Measurements from ENCODE around the gene KNDC1.
A peak's percentile ranks its signal among the peaks of the same experiment; 100 is the strongest.

Gene KNDC1

GRCh38 chr10:133237588-133238465, 77.8 kb downstream of the KNDC1 start, which contains the start of gene VENTX:
Gene VENTX, plus strand, starts transcription at chr10:133237855. Its CDS starts 60 bp downstream, at chr10:133237915.
- no peak within 1 kb of the TSS for H3K4me3 ChIP-seq (ENCODE audit: low read length)
- no peaks in the 10 kb centered on the region for H3K9me3 ChIP-seq (ENCODE audit: insufficient read depth, low read length)
- H3K36me3 ChIP-seq (replicated peaks; ENCODE audit: low read depth, low read length): no peaks in the 10 kb centered on the region
- TF ChIP-seq CTCF (IDR thresholded peaks at IDR 0.05; ENCODE audit: low read depth, low read length) (no peak), EZH2phosphoT487 (IDR thresholded peaks at IDR 0.05; ENCODE audit: low read depth) (no peak)
- no peak within 1 kb of the TSS for H3K27ac ChIP-seq (ENCODE audit: low read length)
- H3K27me3 ChIP-seq (ENCODE audit: low read depth, low read length): peaks cover 10% of the 10 kb centered on the region; the same call in 1 of the 2 replicates
- peaks cover 13% of the 10 kb centered on the region; the same call in 1 of the 2 replicates for H3K4me1 ChIP-seq (ENCODE audit: low read length)
- no peak within 1 kb of the TSS for H2AFZ ChIP-seq (ENCODE audit: low read depth, low read length)
- no peaks in the 10 kb centered on the region for H3K79me2 ChIP-seq (ENCODE audit: low read length)
- no peak within 1 kb of the TSS for H3K4me2 ChIP-seq (ENCODE audit: low read length)
- H4K20me1 ChIP-seq (ENCODE audit: insufficient read depth, low read length): no peaks in the 10 kb centered on the region
- no peak within 1 kb of the TSS for H3K9ac ChIP-seq (ENCODE audit: low read length)

GRCh38 chr10:133238466-133238804, 78.4 kb downstream of the KNDC1 start:
- no peak overlapping the region for H2AFZ ChIP-seq (ENCODE audit: low read depth, low read length)
- peaks cover 10% of the 10 kb centered on the region; the same call in 1 of the 2 replicates for H3K27me3 ChIP-seq (ENCODE audit: low read depth, low read length)
- H3K27ac ChIP-seq (ENCODE audit: low read length): no peak overlapping the region
- H3K9ac ChIP-seq (ENCODE audit: low read length): no peak overlapping the region
- H4K20me1 ChIP-seq (ENCODE audit: insufficient read depth, low read length): no peaks in the 10 kb centered on the region
- peaks cover 13% of the 10 kb centered on the region; the same call in 1 of the 2 replicates for H3K4me1 ChIP-seq (ENCODE audit: low read length)
- H3K9me3 ChIP-seq (ENCODE audit: insufficient read depth, low read length): no peaks in the 10 kb centered on the region
- no peak overlapping the region for H3K4me2 ChIP-seq (ENCODE audit: low read length)
- H3K4me3 ChIP-seq (ENCODE audit: low read length): no peak overlapping the region
- TF ChIP-seq CTCF (IDR thresholded peaks at IDR 0.05; ENCODE audit: low read depth, low read length): no peak
- TF ChIP-seq EZH2phosphoT487 (IDR thresholded peaks at IDR 0.05; ENCODE audit: low read depth): no peak
- H3K36me3 ChIP-seq (replicated peaks; ENCODE audit: low read depth, low read length): no peaks in the 10 kb centered on the region
- H3K79me2 ChIP-seq (ENCODE audit: low read length): no peaks in the 10 kb centered on the region

- Histone ChIP-seq H3K4me3 (ENCODE audit: low read length) (no peak overlapping the region), H2AFZ (ENCODE audit: low read depth, low read length) (no peak overlapping the region), H4K20me1 (ENCODE audit: insufficient read depth, low read length) (no peaks in the 10 kb centered on the region), H3K36me3 (replicated peaks; ENCODE audit: low read depth, low read length) (no peaks in the 10 kb centered on the region), H3K9ac (ENCODE audit: low read length) (no peak overlapping the region), H3K4me1 (ENCODE audit: low read length) (peaks cover 13% of the 10 kb centered on the region; the same call in 1 of the 2 replicates), H3K27ac (ENCODE audit: low read length) (no peak overlapping the region), H3K79me2 (ENCODE audit: low read length) (no peaks in the 10 kb centered on the region), H3K27me3 (ENCODE audit: low read depth, low read length) (peaks cover 10% of the 10 kb centered on the region; the same call in 1 of the 2 replicates), H3K9me3 (ENCODE audit: insufficient read depth, low read length) (no peaks in the 10 kb centered on the region), H3K4me2 (ENCODE audit: low read length) (no peak overlapping the region)
- TF ChIP-seq EZH2phosphoT487 (IDR thresholded peaks at IDR 0.05; ENCODE audit: low read depth) (no peak), CTCF (IDR thresholded peaks at IDR 0.05; ENCODE audit: low read depth, low read length) (no peak)
These were observed 80.0 kb downstream of the KNDC1 start for GRCh38 chr10:133239990-133240389.

GRCh38 chr10:133241501-133242205, 81.6 kb downstream of the KNDC1 start:
- Histone ChIP-seq H3K27me3 (ENCODE audit: low read depth, low read length) (peaks cover 10% of the 10 kb centered on the region; the same call in 1 of the 2 replicates), H3K4me2 (ENCODE audit: low read length) (peak overlapping the region; percentile 69)
- TF ChIP-seq CTCF (IDR thresholded peaks at IDR 0.05; ENCODE audit: low read depth, low read length) (no peak), EZH2phosphoT487 (IDR thresholded peaks at IDR 0.05; ENCODE audit: low read depth) (no peak)

More at GRCh38 chr10:133241501-133242205, 81.6 kb downstream of the KNDC1 start:
- peaks cover 13% of the 10 kb centered on the region; the same call in 1 of the 2 replicates for H3K4me1 ChIP-seq (ENCODE audit: low read length)
- peak overlapping the region; percentile 40; the same call in 1 of the 2 replicates for H2AFZ ChIP-seq (ENCODE audit: low read depth, low read length)
- no peak overlapping the region for H3K9ac ChIP-seq (ENCODE audit: low read length)
- no peak overlapping the region for H3K27ac ChIP-seq (ENCODE audit: low read length)
- H4K20me1 ChIP-seq (ENCODE audit: insufficient read depth, low read length): no peaks in the 10 kb centered on the region
- peak overlapping the region; percentile 66 for H3K4me3 ChIP-seq (ENCODE audit: low read length)
- no peaks in the 10 kb centered on the region for H3K79me2 ChIP-seq (ENCODE audit: low read length)
- H3K36me3 ChIP-seq (replicated peaks; ENCODE audit: low read depth, low read length): no peaks in the 10 kb centered on the region
- H3K9me3 ChIP-seq (ENCODE audit: insufficient read depth, low read length): no peaks in the 10 kb centered on the region
